GM23248 (cell line): ENCODE measurements around the gene TRIM40. TPM values are rescaled to one million over a fixed set of nuclear protein-coding genes. Genes with fewer than 3 reads are reported as not detected.

Source experiments
- DNase-seq: peaks from one replicate; pipeline ENCODE4 v3.0.0-alpha.2; 2015
- H2AFZ ChIP-seq: fragments of 200-600 bp; sonication (generic); 2 replicates; pipeline ENCODE4 v1.6.1; 2016; ENCODE audit warnings: antibody characterized with exemption
- H3F3A ChIP-seq: fragments of 200-600 bp; sonication (generic); 2 replicates; pipeline ENCODE4 v1.6.1; 2016; ENCODE audit warnings: mild to moderate bottlenecking, antibody characterized with exemption, mixed run types; ENCODE audit not compliant: insufficient read depth
- H3K27ac ChIP-seq: fragments of 200-600 bp; sonication (generic); 2 replicates; pipeline ENCODE4 v1.5.1; 2016; ENCODE audit warnings: mild to moderate bottlenecking
- H3K27me3 ChIP-seq: fragments of 200-600 bp; sonication (generic); replicated peaks from 2 replicates; pipeline ENCODE4 v1.6.1; 2016; ENCODE audit warnings: mild to moderate bottlenecking; ENCODE audit not compliant: insufficient read depth
- H3K36me3 ChIP-seq: fragments of 200-600 bp; sonication (generic); 2 replicates; pipeline ENCODE4 v1.6.1; 2016; ENCODE audit warnings: low read depth, mild to moderate bottlenecking
- H3K4me1 ChIP-seq: fragments of 200-600 bp; sonication (generic); 2 replicates; pipeline ENCODE4 v1.6.1; 2016; ENCODE audit warnings: mild to moderate bottlenecking; ENCODE audit not compliant: insufficient read depth
- H3K4me2 ChIP-seq: fragments of 200-600 bp; sonication (generic); one replicate; pipeline ENCODE4 v1.6.1; 2016; ENCODE audit warnings: mild to moderate bottlenecking; ENCODE audit not compliant: unreplicated experiment
- H3K4me3 ChIP-seq: fragments of 200-600 bp; sonication (generic); 2 replicates; pipeline ENCODE4 v1.5.1; 2016; ENCODE audit warnings: mild to moderate bottlenecking
- H3K79me2 ChIP-seq: fragments of 200-600 bp; sonication (generic); 2 replicates; pipeline ENCODE4 v1.6.1; 2016; ENCODE audit warnings: mild to moderate bottlenecking; ENCODE audit not compliant: insufficient read depth
- H3K9ac ChIP-seq: fragments of 200-600 bp; sonication (generic); 2 replicates; pipeline ENCODE4 v1.6.1; 2016; ENCODE audit warnings: mild to moderate bottlenecking
- H3K9me2 ChIP-seq: fragments of 200-600 bp; sonication (generic); 2 replicates; pipeline ENCODE4 v1.6.1; 2016; ENCODE audit warnings: mixed run types, mild to moderate bottlenecking, moderate library complexity; ENCODE audit not compliant: insufficient read depth
- H3K9me3 ChIP-seq: fragments of 200-600 bp; sonication (generic); one replicate; pipeline ENCODE4 v1.6.1; 2017; ENCODE audit warnings: low read depth
- H4K20me1 ChIP-seq: fragments of 200-600 bp; sonication (generic); 2 replicates; pipeline ENCODE4 v1.6.0; 2016; ENCODE audit not compliant: insufficient read depth
- EZH2 ChIP-seq: fragments of 200-600 bp; sonication (generic); IDR thresholded peaks from 2 replicates; pipeline ENCODE4 v1.6.1; 2018; ENCODE audit warnings: antibody characterized with exemption, mild to moderate bottlenecking; ENCODE audit not compliant: insufficient read depth, poor library complexity, severe bottlenecking
- EZH2phosphoT487 ChIP-seq: fragments of 200-600 bp; sonication (generic); IDR thresholded peaks from 2 replicates; pipeline ENCODE4 v1.6.1; 2018; ENCODE audit warnings: antibody characterized with exemption, moderate library complexity, mild to moderate bottlenecking, low read depth; ENCODE audit not compliant: insufficient read depth
- WGBS, 2 experiments: methylation state at CpG; one replicate each; pipeline ENCODE4 v1.1.6; 2015 to 2017; ENCODE audit warnings: low lambda C conversion rate in 2 of 2, low coverage in 1 of 2; ENCODE audit errors: missing lambda C conversion rate in 2 of 2; 5-methylcytosine and 5-hydroxymethylcytosine counted together
- in situ Hi-C: fragments of 300-500 bp; cut with MboI; formaldehyde crosslinking; loops from 2 replicates; pipeline ENCODE4 v1.15.0; 2020
- polyA plus RNA-seq: library from polyadenylated mRNA; unstranded; fragments of >200 nt; fragmentation: Nextera tagmentation; extraction: Ambion mirVana; gene quantifications from 2 replicates; pipeline ENCODE4 v1.2.1, GENCODE V29; 2016
- total RNA-seq: library from RNA; depleted of rRNA; stranded (reverse); fragments of >200 nt; shearing (Covaris generic); gene quantifications from 2 replicates; pipeline ENCODE4 v1.2.3, GENCODE V29; 2014

TRIM40 gene
- total and polyA plus RNA-seq, 2 experiments from 2014 or later: not detected

- peaks cover 11% of the 10 kb centered on the region for H3K27me3 ChIP-seq
- in situ Hi-C loops: no loop called here
- H3K4me3 ChIP-seq: no peak overlapping the region
- H3K9ac ChIP-seq: no peak overlapping the region
- no peaks in the 10 kb centered on the region for H3K36me3 ChIP-seq
- H3F3A ChIP-seq: peaks cover 2% of the 10 kb centered on the region; the same call in 1 of the 2 replicates
- peaks cover 5% of the 10 kb centered on the region for H3K4me1 ChIP-seq
- H4K20me1 ChIP-seq: no peaks in the 10 kb centered on the region
- H3K4me2 ChIP-seq: no peak overlapping the region
- 43 to 44% methylated on average over 7 of the region's 7 CpGs for WGBS, 2 experiments
- H3K9me3 ChIP-seq: no peaks in the 10 kb centered on the region
- no peaks in the 10 kb centered on the region for H3K9me2 ChIP-seq
- TF ChIP-seq EZH2phosphoT487 (no peak), EZH2 (no peak)
- H3K79me2 ChIP-seq: no peaks in the 10 kb centered on the region
- no peak overlapping the region for H3K27ac ChIP-seq
- no peak for DNase-seq
- no peak overlapping the region for H2AFZ ChIP-seq
Measured at GRCh38 chr6:30149858-30150550, 14.1 kb downstream of the TRIM40 start.

DNA sequence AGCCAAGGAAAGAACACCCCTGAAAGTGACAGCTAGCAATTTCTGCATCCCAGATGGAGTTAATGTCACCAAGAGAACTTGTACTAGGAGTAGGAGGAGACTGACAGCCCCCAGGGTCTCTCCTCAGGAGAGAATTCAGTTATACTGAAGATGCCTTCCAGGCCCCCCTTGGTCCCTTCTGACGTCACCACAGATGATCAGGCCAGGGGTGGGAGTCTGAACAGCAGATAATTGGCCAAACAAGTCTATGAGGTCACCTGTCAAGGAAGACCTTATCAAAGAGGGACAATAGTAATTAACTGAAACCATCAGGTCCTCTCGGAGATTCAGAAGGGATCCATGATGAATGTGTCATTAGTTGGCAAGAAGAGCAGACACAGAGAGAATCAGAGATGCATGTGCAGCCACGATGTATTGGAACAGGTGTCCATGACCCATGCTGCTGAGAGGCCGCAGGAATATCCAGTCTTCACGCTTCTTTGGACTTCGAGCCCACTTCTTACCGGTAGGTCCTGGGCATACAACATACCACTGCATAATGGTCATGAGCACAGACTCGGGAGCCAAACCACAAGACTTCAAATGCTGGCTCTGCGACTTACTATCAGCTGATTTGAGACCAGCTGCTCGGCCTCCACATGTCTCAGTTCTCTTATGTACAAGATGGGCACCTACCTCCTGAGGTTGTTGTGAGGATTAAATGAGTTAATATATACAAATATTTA, 14.9 kb downstream of the TRIM40 start:
- peaks cover 3% of the 10 kb centered on the region; the same call in 1 of the 2 replicates for H3K27me3 ChIP-seq
- no peaks in the 10 kb centered on the region for H3K36me3 ChIP-seq
- TF ChIP-seq EZH2 (no peak), EZH2phosphoT487 (no peak)
- WGBS, 2 experiments: 64 to 70% methylated on average over 10 of the region's 10 CpGs
- no peaks in the 10 kb centered on the region for H3K9me3 ChIP-seq
- H3K9me2 ChIP-seq: no peaks in the 10 kb centered on the region
- H3K27ac ChIP-seq: no peak overlapping the region
- no peaks in the 10 kb centered on the region for H3K79me2 ChIP-seq
- in situ Hi-C loops: no loop called here
- peak; percentile 30 for DNase-seq
- no peaks in the 10 kb centered on the region for H4K20me1 ChIP-seq
- no peak overlapping the region for H3K4me2 ChIP-seq
- H3K9ac ChIP-seq: no peak overlapping the region
- H3K4me3 ChIP-seq: no peak overlapping the region
- peaks cover 13% of the 10 kb centered on the region for H3K4me1 ChIP-seq
- no peak overlapping the region for H2AFZ ChIP-seq
- peaks cover 10% of the 10 kb centered on the region for H3F3A ChIP-seq

DNA sequence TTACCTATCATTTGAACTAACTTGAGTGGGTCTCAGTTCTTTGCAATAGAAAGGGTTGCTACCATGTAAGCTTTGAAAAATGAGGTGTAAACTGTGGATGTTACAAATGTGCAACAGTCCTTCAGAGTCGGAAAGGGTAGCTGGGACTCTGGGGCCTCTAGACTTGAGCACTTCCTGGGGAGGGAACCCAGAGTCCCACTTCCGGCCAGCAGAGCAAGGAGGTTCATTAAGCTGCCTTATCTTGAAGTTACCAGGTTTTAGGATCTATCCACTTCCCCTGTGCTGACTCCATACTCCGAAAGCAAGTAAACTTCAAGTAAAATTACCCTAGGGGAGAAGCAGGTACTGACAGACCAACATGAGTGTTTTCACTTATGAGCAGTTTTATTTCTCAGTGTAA, 15.6 kb downstream of the TRIM40 start:
- 40 to 42% methylated on average over 3 of the region's 3 CpGs for WGBS, 2 experiments
- TF ChIP-seq EZH2phosphoT487 (no peak), EZH2 (no peak)
- Histone ChIP-seq H3K4me2 (no peak overlapping the region), H3K4me3 (no peak overlapping the region), H3F3A (peaks cover 15% of the 10 kb centered on the region), H3K79me2 (no peaks in the 10 kb centered on the region), H3K4me1 (peaks cover 21% of the 10 kb centered on the region), H3K9me3 (no peaks in the 10 kb centered on the region), H3K27me3 (no peaks in the 10 kb centered on the region), H2AFZ (no peak overlapping the region), H4K20me1 (no peaks in the 10 kb centered on the region), H3K9ac (no peak overlapping the region), H3K27ac (no peak overlapping the region), H3K36me3 (no peaks in the 10 kb centered on the region), H3K9me2 (no peaks in the 10 kb centered on the region)
- no peak for DNase-seq
- in situ Hi-C loops: no loop called here

DNA sequence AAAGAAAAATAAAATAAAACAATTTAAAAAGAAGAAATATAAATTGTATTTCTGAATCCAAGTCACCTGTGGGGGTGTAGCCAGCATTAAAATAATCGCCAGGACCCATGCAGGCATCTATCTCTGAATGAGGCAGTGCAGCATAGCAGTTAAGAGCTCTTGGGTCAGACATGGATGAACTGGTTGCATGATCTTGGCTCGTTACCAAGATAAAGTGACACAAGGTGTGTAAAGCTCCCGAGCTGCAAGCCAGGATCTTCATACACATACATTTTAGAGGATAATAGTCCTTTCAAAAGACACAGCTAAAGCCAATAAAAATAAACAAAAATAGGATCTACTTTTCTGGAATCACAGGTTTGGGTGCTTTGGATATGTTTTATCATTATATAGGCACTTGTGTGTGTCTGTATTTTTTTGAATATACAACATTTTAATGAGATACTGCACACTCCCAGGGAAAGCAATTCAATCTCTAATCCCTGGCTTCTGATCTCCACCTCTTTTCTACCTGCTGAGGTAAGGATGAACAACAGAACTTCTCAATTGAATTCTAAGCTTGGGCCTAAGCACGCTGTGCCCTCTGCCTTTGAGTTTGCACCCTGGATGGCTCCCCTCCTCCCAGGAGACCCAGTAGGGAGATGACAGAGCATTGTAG, 16.2 kb downstream of the TRIM40 start:
- no peaks in the 10 kb centered on the region for H3K79me2 ChIP-seq
- H3K9ac ChIP-seq: no peak overlapping the region
- no peak overlapping the region for H3K27ac ChIP-seq
- no peaks in the 10 kb centered on the region for H3K36me3 ChIP-seq
- 75 to 78% methylated on average over 4 of the region's 4 CpGs for WGBS, 2 experiments
- TF ChIP-seq EZH2phosphoT487: no peak
- TF ChIP-seq EZH2: no peak
- H3F3A ChIP-seq: peaks cover 15% of the 10 kb centered on the region
- no peaks in the 10 kb centered on the region for H3K9me3 ChIP-seq
- DNase-seq: no peak
- no peaks in the 10 kb centered on the region for H4K20me1 ChIP-seq
- H3K27me3 ChIP-seq: no peaks in the 10 kb centered on the region
- no peaks in the 10 kb centered on the region for H3K9me2 ChIP-seq
- in situ Hi-C loops: no loop called here
- H3K4me3 ChIP-seq: no peak overlapping the region
- H3K4me1 ChIP-seq: peaks cover 26% of the 10 kb centered on the region
- no peak overlapping the region for H3K4me2 ChIP-seq
- H2AFZ ChIP-seq: no peak overlapping the region
